ENCODE results near the gene ZNF710.

DNA sequence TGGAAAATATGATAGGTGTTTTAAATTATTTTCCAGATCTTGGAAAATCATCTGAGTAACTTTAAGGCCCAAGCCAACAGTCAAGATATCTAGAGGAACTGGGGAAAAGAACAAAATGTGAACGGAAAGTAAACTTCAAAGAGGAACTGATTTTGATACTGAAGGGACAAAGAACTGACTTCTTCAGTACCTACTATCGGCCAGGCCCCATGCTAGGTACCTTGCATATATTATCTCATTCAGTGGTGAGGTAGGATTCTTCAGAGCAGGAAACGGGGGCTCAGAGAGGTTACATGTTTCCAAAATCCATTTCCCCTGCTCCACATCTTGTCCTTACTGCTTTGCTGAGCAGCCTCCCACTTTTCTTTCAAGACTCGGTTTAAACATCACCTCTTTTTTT is 9.8 kb upstream of the ZNF710 start:
- TF ChIP-seq POLR2AphosphoS5 (IDR thresholded peaks at IDR 0.05) (no peak), EP300 (IDR thresholded peaks at IDR 0.05; ENCODE audit: low read depth) (no peak), POLR2A (IDR thresholded peaks at IDR 0.05) (no peak)
- TF ChIP-seq, protein P1, sequence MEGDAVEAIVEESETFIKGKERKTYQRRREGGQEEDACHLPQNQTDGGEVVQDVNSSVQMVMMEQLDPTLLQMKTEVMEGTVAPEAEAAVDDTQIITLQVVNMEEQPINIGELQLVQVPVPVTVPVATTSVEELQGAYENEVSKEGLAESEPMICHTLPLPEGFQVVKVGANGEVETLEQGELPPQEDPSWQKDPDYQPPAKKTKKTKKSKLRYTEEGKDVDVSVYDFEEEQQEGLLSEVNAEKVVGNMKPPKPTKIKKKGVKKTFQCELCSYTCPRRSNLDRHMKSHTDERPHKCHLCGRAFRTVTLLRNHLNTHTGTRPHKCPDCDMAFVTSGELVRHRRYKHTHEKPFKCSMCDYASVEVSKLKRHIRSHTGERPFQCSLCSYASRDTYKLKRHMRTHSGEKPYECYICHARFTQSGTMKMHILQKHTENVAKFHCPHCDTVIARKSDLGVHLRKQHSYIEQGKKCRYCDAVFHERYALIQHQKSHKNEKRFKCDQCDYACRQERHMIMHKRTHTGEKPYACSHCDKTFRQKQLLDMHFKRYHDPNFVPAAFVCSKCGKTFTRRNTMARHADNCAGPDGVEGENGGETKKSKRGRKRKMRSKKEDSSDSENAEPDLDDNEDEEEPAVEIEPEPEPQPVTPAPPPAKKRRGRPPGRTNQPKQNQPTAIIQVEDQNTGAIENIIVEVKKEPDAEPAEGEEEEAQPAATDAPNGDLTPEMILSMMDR (IDR thresholded peaks at IDR 0.05), result no peak
